Omental fat pad (tissue), 4 donors: ENCODE results near the gene HHAT. TPM values are rescaled to one million over a fixed set of nuclear protein-coding genes. Genes with fewer than 3 reads are reported as not detected.

Experiments
- ATAC-seq: fragments of 150-250 bp; one replicate; pipeline ENCODE4 v1.9.1; 2016; ENCODE audit warnings: mild to moderate bottlenecking, moderate library complexity; ENCODE audit not compliant: low FRiP score
- DNase-seq: peaks from one replicate; pipeline ENCODE4 v3.0.0-alpha.2; 2019; ENCODE audit warnings: low spot score
- total RNA-seq, 4 donors: library from RNA; depleted of rRNA; stranded (reverse); fragments of >200 nt; gene quantifications; one replicate each; pipeline ENCODE4 v1.1.0, GENCODE V29; 2016
- TF ChIP-seq, protein P1 (sequence below), 3 donors: fragments of 450-650 bp; IDR thresholded peaks; one replicate each; pipeline ENCODE4 v1.5.1; 2016 to 2017; ENCODE audit warnings: antibody characterized with exemption in 3 of 3, mild to moderate bottlenecking in 3 of 3, moderate library complexity in 2 of 3

HHAT gene
- total RNA-seq, 4 donors from 2014 or later, result 3.4 to 7.8 (median 4.6) TPM

DNA sequence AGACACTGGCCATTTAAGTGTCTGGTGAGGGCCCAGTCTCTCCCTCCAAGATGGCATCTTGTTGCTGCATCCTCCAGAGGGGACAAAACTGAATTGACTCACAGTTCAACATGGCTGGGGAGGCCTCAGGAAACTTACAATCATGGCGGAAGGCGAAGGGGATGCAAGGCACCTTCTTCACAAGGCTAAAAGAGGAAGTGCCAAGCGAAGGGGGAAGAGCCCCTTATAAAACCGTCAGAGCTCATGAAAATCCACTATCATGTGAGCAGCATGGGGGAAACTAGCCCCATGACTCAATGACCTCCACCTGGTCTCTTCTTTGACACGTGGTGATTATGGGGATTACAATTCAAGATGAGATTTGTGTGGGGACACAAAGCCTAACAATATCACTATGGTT is 280.1 kb downstream of the HHAT start:
- TF ChIP-seq, protein P1, sequence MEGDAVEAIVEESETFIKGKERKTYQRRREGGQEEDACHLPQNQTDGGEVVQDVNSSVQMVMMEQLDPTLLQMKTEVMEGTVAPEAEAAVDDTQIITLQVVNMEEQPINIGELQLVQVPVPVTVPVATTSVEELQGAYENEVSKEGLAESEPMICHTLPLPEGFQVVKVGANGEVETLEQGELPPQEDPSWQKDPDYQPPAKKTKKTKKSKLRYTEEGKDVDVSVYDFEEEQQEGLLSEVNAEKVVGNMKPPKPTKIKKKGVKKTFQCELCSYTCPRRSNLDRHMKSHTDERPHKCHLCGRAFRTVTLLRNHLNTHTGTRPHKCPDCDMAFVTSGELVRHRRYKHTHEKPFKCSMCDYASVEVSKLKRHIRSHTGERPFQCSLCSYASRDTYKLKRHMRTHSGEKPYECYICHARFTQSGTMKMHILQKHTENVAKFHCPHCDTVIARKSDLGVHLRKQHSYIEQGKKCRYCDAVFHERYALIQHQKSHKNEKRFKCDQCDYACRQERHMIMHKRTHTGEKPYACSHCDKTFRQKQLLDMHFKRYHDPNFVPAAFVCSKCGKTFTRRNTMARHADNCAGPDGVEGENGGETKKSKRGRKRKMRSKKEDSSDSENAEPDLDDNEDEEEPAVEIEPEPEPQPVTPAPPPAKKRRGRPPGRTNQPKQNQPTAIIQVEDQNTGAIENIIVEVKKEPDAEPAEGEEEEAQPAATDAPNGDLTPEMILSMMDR (IDR thresholded peaks at IDR 0.05), result no peak
- DNase-seq (no peak), ATAC-seq (no peak)

DNA sequence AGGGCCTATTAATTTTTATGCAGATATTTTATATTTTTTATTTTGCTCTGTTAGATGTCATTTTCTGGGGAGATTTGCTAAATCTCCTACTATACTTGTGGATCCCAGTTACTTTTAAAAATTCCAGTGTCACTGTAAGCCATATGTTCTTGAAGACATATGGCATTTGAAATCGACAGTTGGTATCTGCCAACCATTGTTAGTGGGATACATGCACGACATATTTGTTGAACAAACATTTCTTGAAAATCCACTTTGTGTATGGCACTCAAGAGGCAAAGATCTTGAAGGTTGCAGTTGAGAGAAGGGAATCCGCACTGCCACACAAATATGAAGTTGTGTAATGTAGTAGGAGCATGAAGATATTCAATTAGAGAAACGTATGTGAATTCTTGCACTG is 287.7 kb downstream of the HHAT start:
- DNase-seq, result no peak
- ATAC-seq, result no peak
- TF ChIP-seq, protein P1 (IDR thresholded peaks at IDR 0.05), result no peak

DNA sequence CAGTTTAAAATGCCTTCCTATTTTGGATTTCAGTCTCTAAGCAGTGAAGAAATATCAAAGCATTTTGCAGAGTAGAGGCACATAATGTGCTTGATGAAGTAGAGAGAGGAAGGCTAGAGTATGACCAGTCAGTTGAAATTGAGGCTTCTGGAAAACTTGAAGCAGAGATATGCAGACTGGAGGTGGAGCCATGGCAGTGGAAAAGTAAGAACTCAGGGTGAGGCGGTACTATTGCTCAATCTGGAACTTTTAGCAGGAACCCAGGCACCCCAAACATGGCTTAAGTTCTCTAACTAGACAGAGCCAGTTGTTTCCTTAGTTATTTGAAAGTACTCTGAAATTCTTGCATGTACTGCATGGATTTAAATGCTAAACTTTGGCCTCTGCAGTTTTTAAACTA is 288.6 kb downstream of the HHAT start:
- TF ChIP-seq, protein P1 (IDR thresholded peaks at IDR 0.05), result no peak
- ATAC-seq, result no peak
- DNase-seq, result no peak

DNA sequence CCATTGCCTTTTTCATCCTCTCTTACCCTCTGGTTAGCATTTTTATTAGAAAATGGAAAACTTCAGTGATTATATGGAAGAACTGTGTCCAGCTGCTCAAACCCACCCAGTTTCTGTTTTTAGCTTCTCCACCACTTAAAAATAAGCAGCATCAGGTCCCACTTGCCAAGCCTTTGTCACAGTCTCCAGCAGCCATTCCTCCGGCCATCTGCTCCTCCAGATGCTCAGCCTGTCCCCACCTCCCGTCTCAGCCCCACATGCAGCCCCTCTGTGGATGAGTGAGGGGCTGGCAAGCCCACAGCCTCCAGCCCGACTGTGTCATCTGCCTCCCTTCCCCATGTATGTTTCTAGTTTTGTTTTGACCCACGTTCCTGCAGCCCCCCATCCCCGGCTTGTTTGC is 289.7 kb downstream of the HHAT start:
- ATAC-seq (no peak), DNase-seq (no peak)
- TF ChIP-seq, protein P1 (IDR thresholded peaks at IDR 0.05), result no peak

DNA sequence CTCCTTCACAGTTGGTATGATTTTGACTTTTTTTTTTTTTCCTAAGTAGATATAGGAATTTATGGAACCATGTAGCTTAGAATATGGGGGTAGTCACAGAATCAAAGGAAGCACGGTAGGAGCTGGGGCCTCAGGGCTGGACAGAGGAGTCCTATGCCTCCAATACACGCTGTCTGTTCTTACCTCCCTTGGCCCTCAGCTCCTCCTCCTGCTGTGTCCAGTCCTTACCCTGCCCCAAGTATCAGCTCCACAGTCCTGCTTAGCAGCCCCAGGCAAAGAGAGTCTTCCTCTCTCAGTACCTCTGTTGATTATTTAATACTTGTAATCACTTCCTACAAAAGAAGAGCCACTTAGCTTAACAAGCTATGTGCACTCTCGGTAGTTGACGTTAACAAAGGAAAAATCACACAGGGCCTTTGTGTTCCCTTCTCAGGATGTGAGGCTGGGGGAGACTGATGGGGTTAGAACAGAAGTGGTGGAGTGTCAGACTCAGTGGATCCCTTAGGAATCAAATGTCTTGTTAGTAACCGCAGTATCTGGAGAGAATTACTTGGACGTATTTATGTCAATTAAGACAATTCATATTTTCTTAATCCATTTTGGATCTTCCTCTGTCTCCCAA is 292.3 kb downstream of the HHAT start:
- DNase-seq (no peak), ATAC-seq (no peak)
- TF ChIP-seq, protein P1 (IDR thresholded peaks at IDR 0.05), result no peak

DNA sequence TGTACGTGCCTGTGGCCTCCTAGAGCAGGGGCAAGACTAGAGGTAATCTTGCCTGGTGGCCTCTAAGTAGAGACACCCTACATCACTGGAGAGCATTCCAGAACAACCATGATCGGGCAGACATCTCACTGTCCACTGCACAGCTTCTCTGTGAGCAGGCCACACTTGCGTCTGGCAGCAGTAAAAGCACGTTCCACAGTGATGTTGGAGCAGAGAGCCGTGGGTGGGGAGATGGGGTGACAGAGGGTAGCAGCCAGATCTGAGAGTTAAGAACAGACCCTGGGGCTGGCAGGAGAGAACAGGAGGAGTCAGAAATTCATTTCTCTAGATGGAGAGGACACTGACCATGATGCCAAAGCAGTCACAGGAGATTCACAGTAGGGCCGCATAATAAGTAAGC is 293.0 kb downstream of the HHAT start:
- DNase-seq, result no peak
- no peak for ATAC-seq
- TF ChIP-seq, protein P1 (IDR thresholded peaks at IDR 0.05), result no peak

DNA sequence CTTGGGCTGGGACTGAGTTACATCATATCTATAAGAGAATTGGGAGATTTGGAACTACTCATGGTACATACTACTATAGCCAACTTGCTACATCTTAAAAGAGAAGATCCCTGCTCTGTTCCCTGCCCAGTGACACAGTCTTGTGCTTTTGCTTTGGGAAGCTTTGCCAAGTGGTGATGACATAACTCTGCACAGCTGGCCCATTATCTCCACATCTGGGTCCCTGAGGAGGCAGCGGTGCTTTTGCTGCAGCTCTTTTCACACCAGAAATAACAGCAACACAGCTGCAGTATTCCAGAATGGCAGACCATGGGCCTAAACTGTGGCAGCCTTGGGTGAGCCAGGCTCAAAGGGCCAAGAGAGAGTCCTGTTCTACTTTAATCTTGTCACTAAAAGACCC is 296.0 kb downstream of the HHAT start:
- TF ChIP-seq, protein P1 (IDR thresholded peaks at IDR 0.05), result no peak
- ATAC-seq, result no peak
- DNase-seq, result no peak
